Stimulated activated CD8-positive, alpha-beta memory T cell treated with anti-CD3 and anti-CD28 coated beads, Interleukin-12 subunit alpha, Interleukin-12 subunit beta, amount 100 ng/mL, for 24 hours (primary cell): ENCODE results near the gene USF1.
"Not testable (repeated sequence)": the region's sequence is repeated elsewhere in the genome, so short reads cannot be mapped to it uniquely, and the experiment has no call there.

ENCODE experiments used
- DNase-seq: peaks from one replicate; pipeline ENCODE4 v3.0.0-alpha.2; 2020; ENCODE audit errors: extremely low read depth

Gene USF1

DNA sequence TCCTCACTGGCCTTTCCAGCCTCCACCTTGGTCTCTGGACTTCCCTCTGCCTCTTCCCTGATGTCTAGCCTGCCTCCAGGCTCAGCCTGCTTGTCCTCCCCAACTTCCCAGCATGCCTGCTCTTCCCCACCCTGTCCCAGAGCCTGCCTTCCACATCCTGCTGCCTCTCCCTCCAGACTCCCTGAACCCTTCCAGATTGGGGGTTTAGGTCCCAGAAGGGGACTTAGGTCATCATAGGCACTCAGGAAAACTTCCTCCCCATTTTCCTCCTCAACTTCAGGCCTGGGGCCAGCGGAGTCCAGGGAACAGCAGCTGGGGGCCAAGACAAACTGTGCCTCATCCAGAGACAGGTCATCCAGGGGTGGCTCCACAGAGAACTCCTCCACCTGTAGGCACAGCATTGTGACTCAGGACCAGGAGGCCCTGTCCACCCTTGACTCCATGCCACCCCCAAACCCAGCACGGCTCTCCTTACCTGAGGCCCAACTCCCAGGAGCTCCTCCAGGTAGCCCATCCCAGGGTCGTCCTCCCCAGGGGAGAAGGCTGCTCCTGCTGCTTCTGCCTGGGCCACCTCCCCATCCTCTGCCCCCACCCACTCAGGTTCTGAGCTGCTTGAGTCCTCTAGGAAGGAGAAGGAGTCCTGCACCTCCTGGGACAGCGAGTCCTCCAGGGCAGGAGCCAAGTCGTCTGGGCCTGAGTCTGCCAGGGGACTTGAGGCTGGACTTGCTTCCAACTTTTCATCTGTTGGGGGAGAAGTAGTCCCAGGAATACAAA lies 3.4 kb upstream of the USF1 start:
- no peak for DNase-seq

DNA sequence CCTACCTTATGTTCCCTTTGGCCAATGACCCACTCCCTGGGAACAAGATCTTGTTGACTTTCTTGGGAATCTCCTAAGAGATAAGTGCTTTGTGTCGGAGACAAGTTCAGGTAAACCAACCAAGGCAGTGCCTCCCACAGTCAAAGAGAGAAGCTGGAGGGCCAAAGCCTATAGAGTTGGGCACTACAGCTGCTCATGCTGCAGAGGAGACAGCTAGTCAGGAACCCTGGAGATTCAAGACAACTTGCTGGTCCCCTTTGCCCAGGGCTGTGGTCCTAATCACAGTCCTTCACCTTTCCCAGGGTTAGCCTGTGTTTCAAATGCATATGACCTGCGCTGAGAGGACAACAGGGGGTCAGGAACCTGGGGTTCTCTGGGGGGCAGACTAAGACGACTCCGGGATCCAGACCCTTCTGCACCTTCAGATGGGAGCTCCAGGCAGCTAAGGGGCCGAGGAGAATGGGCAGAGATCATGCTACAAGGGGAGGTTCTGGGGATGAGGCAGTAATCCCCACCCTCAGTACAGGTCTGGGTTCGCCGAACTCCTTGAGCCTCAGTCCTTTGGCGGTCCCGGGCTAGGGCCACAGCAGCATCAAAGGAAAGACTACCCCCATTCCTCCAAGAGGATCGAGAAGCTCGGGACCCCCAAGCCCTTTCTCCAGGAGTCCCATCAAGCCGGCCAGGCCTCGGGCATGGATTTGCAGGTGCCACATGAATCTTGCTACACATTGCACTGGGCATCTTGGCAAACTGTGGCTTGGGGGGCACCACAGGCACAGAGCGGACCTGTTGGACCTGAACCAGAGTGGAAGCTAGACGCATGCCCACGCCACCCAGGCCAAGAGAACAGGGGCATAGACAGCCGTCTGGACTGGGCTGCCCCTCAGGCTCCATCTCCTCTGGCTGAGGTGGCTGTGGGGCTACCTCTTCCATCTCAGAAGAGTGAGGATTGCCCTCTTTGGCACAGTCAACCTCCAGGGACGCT lies 2.0 kb upstream of the USF1 start:
- DNase-seq = no peak

GRCh38 chr1:161046605-161047228 lies 940 bp upstream of the USF1 start:
- no peak for DNase-seq

DNA sequence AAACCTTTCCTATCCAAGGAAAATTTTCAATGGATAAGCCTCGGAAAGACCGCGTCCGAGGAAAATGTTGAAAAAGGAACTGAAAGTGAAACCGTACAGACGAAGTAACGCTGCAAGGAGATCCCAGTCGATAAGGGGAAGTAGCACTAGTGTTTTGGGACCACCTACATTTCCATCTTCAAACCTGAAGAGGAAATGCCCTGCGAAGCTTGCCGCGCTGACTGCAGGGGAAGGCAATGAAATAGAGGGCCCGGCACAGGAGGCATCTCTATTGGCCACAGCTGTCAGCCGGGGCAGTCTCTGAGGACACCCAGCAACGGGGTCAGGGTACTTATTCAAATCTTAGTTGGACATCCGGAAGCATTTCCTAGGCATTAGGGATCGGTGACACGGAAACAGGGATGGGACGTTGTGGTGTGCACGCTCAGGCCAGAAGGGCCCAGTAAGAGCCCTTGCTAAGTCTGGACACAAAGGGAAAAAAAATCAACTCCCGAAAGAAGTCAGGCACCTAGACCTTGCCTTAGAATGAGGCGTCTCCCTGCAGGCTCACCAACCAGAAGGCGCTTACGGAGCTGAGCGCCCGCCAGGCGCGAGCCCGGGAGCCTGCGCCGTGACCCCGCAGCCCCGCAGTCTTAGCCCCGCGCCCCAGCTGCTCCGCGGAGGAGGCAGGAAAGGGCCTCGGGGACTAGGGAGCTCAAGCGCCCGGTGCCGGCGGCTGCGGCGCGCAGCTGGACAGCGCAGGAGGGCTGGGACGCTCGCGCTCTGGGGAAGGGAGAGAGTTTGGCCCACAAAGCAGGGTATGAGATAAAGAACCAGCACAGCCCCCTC lies 655 bp downstream of the USF1 start:
- DNase-seq = no peak

- DNase-seq = no peak
Observed at GRCh38 chr1:161044535-161044907, 1.3 kb downstream of the USF1 start.

DNA sequence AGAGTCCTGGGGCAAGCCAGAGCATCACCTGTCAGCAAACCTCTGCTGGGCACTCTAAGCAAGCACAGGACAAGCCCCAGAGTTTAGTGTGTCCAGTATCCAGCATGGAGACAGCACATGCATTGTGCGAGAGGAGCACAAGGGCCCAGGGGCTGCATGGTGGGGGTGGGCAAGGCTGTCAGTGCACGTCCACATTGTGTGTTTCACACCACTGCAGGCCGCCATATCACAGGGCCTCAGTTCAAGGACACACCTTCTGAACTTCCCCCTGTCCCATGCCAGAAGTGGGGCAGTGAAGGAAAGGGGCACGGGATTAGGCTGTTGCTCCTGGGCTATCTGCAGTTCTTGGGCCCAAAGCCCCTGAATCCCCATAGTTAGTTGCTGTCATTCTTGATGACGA lies 6.2 kb downstream of the USF1 start:
- DNase-seq = no peak

- DNase-seq = no peak
Observed at GRCh38 chr1:161039154-161039545, 6.6 kb downstream of the USF1 start.

GRCh38 chr1:161038523-161039153 lies 7.1 kb downstream of the USF1 start, which contains the start of gene TSTD1:
TSTD1 (minus strand) TSS chr1:161038964; CDS start chr1:161038889, 75 bp downstream.
- peak; percentile 60 for DNase-seq

DNA sequence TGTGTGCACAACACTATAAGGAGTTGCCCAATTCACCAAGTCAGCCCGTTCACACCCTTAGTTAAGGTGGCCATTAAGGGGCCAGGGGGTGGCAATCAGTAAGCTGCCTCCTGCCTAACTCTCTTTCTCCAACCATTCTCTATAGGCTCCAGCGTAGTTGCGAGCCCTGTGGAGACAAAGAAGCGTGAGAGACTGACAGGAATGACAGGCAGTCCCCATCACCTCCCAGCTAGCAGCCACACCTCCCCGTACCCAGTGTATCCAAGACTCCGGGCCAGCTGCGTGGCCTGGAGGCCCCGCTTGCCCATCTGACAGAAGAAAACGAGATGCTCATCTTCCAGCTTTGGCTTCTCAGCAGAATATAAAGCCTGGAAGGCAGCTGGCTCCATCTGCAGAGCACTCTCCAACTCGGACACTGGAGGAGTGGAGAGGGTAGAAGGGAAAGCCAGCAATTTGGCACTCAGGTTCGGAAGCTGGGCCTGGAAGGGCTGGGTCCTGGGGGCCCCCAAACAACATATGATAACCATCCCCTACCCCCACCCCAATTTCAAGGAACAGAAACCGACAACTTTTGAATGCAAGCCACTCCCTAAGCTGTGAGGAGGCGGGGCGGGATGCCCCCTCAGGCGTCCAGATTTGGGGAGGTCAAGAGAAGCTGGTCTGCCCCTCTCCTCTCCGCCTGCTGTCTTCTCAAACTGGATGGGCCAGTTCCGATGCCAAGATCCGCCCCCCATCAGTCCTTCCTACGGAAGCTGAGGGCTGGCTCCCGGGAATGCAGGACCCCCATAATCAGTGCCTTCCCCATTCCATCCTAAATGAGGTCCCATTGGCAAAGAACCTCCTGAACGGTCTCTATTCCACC lies 7.9 kb downstream of the USF1 start:
- no peak for DNase-seq

DNA sequence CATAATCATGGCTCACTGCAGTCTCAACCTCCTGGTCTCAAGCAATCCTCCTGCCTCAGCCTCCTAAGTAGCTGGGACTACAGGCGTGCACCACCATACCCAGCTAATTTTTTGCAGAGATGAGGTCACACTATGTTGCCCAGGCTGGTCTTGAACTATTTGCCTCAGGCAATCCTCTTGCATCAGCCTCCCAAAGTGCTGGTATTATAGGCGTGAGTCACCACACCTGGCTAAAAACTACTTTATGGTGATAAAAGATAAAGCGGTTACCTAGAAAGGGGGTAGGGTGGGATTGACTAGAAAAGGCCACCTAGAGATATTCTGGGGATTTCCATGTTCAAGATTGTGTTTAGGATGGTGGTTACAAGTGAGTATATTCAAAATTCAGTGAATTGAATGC lies 12.0 kb downstream of the USF1 start:
- DNase-seq = no peak

GRCh38 chr1:161032409-161032808 lies 13.4 kb downstream of the USF1 start:
- no peak for DNase-seq

DNA sequence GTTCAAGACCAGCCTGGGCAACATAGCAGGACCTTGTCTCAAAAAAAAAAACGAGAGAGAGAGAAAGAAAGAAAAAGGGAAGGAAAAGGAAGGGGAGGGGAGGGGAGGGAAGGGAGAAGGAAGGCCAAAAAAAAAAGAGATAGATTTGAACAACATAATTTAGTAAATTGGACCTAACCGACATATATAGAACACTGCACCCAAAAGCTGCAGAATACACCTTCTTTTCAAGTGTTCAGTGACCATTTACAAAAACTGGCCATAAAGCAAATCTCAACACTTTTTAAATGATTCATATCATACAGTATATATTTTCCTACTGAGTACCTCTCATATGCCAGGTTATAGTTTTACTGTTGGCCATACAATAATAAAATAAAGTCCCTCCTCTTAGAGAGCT lies 13.9 kb downstream of the USF1 start:
- DNase-seq = no peak

- DNase-seq = not testable (repeated sequence)
Observed at GRCh38 chr1:161029466-161029865, 16.3 kb downstream of the USF1 start.

DNA sequence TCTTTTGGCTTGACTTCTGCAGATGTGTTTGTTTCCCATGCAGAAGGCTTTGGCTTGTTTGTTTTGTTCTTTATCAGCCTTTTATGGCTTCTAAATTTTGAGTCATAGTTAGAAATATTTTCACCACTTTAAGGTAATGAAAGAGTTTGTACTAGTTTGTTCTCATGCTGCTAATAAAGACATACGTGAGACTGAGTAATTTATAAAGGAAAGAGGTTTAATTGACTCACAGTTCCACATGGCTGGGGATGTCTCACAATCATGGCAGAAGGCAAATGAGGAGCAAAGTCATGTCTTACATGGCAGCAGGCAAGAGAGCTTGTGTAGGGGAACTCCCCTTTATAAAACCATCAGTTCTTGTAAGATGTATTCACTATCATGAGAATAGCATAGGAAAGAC lies 18.8 kb downstream of the USF1 start:
- not testable (repeated sequence) for DNase-seq

- DNase-seq = not testable (repeated sequence)
Observed at GRCh38 chr1:161022432-161022831, 23.3 kb downstream of the USF1 start.

DNA sequence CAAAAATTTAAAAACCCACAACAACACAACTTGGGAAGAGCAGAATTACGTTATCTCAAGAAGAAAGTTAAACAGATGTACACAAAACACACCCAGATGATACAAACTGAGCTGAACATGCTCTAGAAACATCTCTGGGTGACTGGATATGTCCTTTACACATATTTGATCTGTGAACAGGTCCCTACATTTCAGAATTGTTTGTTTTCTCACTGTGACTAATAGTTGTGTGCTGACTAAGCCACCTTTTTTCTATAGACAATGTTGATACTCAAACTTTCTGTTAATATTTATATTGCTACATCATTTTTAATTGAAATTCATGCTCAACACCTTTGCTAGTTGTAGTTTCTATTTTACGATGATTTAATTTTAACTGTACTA lies 23.8 kb downstream of the USF1 start:
- no peak for DNase-seq

DNA sequence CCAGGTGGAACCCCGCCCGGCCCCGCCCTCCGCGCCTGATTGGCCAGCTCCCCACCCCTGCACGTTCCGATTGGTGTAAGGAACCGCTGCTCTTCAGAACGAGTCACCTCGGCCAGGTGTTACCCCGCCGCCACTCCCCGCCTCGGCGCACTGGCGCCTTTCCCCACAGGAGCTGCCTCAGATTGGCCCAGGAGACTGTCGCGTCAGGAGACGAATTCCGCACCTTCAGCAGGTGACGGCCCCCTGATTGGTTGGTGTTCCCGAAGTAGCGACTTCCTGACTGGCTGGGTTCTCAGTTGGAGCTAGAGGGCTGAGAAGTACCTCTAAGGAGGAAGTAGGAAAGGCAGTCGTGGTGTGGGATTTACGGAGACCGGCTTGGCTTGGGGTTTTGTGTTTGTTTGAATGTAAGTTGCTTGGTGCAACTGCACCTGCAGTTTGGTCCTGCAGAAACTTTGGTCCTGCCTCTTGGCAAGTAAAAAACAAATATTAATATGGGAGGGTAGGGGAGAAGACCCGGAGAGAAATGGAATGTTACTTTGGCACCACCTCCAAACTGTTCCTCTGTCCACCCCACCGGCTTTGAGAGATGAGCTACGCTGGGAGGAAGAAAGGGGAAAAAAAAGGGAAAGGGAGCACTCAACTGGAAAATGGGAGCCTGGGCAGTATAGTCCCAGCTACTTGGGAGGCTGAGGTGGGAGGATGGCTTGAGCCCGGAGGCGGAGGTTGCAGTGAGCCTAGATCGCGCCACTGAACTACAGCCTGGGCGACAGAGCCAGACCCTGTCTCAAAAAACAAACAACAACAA lies 24.4 kb downstream of the USF1 start:
- DNase-seq = peak; percentile 57

DNA sequence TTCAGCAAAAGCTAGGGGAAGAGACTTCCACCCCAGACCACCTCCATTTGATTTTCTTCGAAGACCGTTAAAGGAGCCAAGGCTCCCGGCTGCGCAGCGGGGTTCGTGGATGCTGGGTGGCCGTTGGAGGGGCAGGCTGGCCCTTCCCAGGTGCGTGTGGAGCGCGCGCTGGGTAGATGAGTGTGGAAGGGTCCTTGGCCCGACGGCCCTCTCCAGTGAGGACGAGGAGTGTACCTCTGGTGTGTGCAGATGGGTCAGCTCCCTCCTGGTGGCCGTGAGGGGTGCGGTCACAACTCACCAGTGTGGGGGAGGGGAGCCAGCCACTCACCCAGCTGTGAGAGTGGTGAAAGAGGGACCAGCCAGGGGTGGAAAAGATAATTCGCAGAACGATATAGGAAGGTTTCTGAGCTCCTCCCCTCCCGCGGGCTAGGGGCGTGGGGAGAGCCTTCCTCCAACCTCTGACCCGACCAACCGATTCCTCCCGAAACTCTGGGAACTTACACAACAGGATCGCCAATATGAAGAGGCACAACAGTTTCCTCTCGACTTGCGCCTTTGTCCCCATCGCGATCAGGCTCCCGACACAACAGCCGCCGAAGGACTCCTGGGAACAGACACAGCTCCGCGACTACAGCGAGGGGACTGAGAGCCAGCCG lies 25.1 kb downstream of the USF1 start, which contains the start of gene F11R:
TSS of gene F11R (minus strand) at position 644 of the 656 bp plus-strand sequence. CDS start at position 565, 79 bp downstream.
- DNase-seq = no peak
